Spleen (tissue), 11 donors: Measurements from ENCODE around the gene PASD1. TPM values are rescaled to one million over a fixed set of nuclear protein-coding genes. Genes with fewer than 3 reads are reported as not detected.
"Not testable (repeated sequence)": the region's sequence is repeated elsewhere in the genome, so short reads cannot be mapped to it uniquely, and the experiment has no call there.

ENCODE experiments used
- DNase-seq: peaks from one replicate; pipeline ENCODE4 v3.0.0-alpha.2; 2020
- H3K27ac ChIP-seq, 8 donors: fragments of 200-600 bp; sonication (generic) in 7 of 8; 1 replicate in 4 of 8; 2 replicates in 4 of 8; pipeline versions ENCODE4 v1.5.0 to v1.8.0; 2016 to 2021; ENCODE audit warnings: inconsistent platforms in 4 of 8, mild to moderate bottlenecking in 4 of 8, moderate library complexity in 1 of 8
- H3K27me3 ChIP-seq, 7 donors: fragments of 200-600 bp; sonication (generic) in 6 of 7; replicated peaks in 1 of 7; 1 replicate in 4 of 7; 2 replicates in 3 of 7; pipeline versions ENCODE4 v1.5.0 to v1.8.0; 2016 to 2021; ENCODE audit warnings: inconsistent platforms in 3 of 7, mild to moderate bottlenecking in 1 of 7
- H3K36me3 ChIP-seq, 6 donors: fragments of 200-600 bp; sonication (generic) in 5 of 6; 1 replicate in 4 of 6; 2 replicates in 2 of 6; pipeline versions ENCODE4 v1.5.0 to v1.8.0; 2016 to 2021; ENCODE audit warnings: inconsistent platforms in 2 of 6
- H3K4me1 ChIP-seq, 6 donors: fragments of 200-600 bp; sonication (generic) in 5 of 6; 1 replicate in 3 of 6; 2 replicates in 3 of 6; pipeline versions ENCODE4 v1.5.0 to v1.8.0; 2016 to 2021; ENCODE audit warnings: inconsistent platforms in 3 of 6
- H3K4me3 ChIP-seq, 8 donors: fragments of 200-600 bp; sonication (generic) in 7 of 8; 1 replicate in 4 of 8; 2 replicates in 4 of 8; pipeline versions ENCODE4 v1.5.0 to v1.8.0; 2016 to 2021; ENCODE audit warnings: inconsistent platforms in 4 of 8, mild to moderate bottlenecking in 4 of 8, moderate library complexity in 2 of 8
- H3K9me3 ChIP-seq, 8 donors: fragments of 200-600 bp; sonication (generic) in 7 of 8; 1 replicate in 4 of 8; 2 replicates in 4 of 8; pipeline versions ENCODE4 v1.5.0 to v1.8.0; 2016 to 2021; ENCODE audit warnings: inconsistent platforms in 4 of 8
- POLR2A ChIP-seq, 3 donors: fragments of 450-650 bp; IDR thresholded peaks; one replicate each; pipeline ENCODE4 v1.5.1; 2017; ENCODE audit warnings: antibody characterized with exemption in 3 of 3, mild to moderate bottlenecking in 1 of 3
- POLR2AphosphoS5 ChIP-seq, 3 donors: sonication (generic); formaldehyde crosslinking; IDR thresholded peaks; one replicate each; pipeline ENCODE4 v1.5.1; 2017; ENCODE audit warnings: antibody characterized with exemption in 3 of 3
- WGBS, 5 donors: extraction: QIAGEN DNeasy Blood & Tissue Kit in 3 of 5; methylation state at CpG; one replicate each; pipeline versions ENCODE4 v1.1.5 to v1.1.7; 2013 to 2018; 5-methylcytosine and 5-hydroxymethylcytosine counted together
- intact Hi-C: fragments of 100-400 bp; cut with DNase I; formaldehyde crosslinking; loops from one replicate; pipeline ENCODE4 v1.15.0; 2023; ENCODE audit warnings: low total_unique reads
- polyA plus RNA-seq, 3 donors: library from polyadenylated mRNA; stranded (reverse); fragments of 200-250 nt; gene quantifications; one replicate each; pipeline ENCODE4 v1.2.1, GENCODE V29; 2013
- total RNA-seq, 7 donors: library from RNA; depleted of rRNA in 3 of 7; stranded (reverse); fragments of >200 nt in 3 of 7; fragmentation: NEBNext Ultra II Directional in 4 of 7; extraction: Animal tissue kit (Norgen Biotek cat#: 25700) in 4 of 7; gene quantifications; one replicate each; pipeline versions ENCODE4 v1.1.0 to v1.2.1, GENCODE V29; 2016 to 2021
- TF ChIP-seq, protein P1 (sequence below), 11 experiments: fragments of 200-600 bp in 7 of 11; fragments of 450-650 bp in 4 of 11; sonication (generic) in 4 of 11; IDR thresholded peaks in 8 of 11; conservative IDR thresholded peaks in 3 of 11; 1 replicate in 7 of 11; 2 replicates in 4 of 11; pipeline versions ENCODE4 v1.4.0 to v1.8.0; 2016 to 2021; ENCODE audit warnings: antibody characterized with exemption in 11 of 11, inconsistent platforms in 4 of 11, mild to moderate bottlenecking in 1 of 11
- donor health status: healthy with polysubstance abuse.
- donor health status: DM: no; HTN: no; CAD: no; lungs with moderate emphysema.
- donor health status: DM: no; HTN: no; CAD: no.
- donor health status: Bipolar disorder and iron deficiency.
- donor health status: healthy.
- donor health status: DM: no; HTN: no; CAD: no.
- donor health status: DM: yes; HTN: yes; CAD: no.

PASD1 gene
- total and polyA plus RNA-seq, 10 donors = not detected

DNA sequence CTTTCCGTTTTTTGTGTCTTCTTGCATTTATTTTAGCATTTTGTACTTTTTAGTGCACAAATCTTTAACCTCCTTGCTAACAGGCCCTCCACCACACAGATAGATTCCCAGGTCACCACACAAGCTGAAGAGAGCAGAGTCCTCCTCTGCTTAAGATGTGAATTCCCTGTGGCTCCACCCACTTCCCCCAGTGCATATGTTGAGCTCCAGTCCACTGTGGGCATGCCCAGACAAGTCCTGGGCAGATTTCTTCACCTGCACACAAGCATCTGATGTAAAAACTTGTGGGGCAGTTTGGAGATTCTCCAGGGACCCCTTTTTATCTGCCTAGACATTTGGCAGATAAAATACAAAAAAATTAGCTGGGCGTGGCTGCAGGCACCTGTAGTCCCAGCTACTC lies 19.8 kb upstream of the PASD1 start:
- WGBS, 5 donors = 43 to 84% (median 74%) methylated on average over 2 of the region's 2 CpGs
- intact Hi-C loops = no loop called here
- no peak overlapping the region for H3K4me3 ChIP-seq
- TF ChIP-seq, protein P1, sequence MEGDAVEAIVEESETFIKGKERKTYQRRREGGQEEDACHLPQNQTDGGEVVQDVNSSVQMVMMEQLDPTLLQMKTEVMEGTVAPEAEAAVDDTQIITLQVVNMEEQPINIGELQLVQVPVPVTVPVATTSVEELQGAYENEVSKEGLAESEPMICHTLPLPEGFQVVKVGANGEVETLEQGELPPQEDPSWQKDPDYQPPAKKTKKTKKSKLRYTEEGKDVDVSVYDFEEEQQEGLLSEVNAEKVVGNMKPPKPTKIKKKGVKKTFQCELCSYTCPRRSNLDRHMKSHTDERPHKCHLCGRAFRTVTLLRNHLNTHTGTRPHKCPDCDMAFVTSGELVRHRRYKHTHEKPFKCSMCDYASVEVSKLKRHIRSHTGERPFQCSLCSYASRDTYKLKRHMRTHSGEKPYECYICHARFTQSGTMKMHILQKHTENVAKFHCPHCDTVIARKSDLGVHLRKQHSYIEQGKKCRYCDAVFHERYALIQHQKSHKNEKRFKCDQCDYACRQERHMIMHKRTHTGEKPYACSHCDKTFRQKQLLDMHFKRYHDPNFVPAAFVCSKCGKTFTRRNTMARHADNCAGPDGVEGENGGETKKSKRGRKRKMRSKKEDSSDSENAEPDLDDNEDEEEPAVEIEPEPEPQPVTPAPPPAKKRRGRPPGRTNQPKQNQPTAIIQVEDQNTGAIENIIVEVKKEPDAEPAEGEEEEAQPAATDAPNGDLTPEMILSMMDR (IDR thresholded peaks at IDR 0.05 in 8 of 11, conservative IDR thresholded peaks at IDR 0.05 in 3 of 11) = no peak
- no peak for TF ChIP-seq POLR2A (IDR thresholded peaks at IDR 0.05)
- no peak for TF ChIP-seq POLR2AphosphoS5 (IDR thresholded peaks at IDR 0.05)
- no peaks in the 10 kb centered on the region for H3K4me1 ChIP-seq
- no peaks in the 10 kb centered on the region for H3K36me3 ChIP-seq
- H3K9me3 ChIP-seq = no peaks in the 10 kb centered on the region
- H3K27ac ChIP-seq = no peak overlapping the region
- peaks cover 0 to 18% (median 0%) of the 10 kb centered on the region in 7 donors for H3K27me3 ChIP-seq
- no peak for DNase-seq

DNA sequence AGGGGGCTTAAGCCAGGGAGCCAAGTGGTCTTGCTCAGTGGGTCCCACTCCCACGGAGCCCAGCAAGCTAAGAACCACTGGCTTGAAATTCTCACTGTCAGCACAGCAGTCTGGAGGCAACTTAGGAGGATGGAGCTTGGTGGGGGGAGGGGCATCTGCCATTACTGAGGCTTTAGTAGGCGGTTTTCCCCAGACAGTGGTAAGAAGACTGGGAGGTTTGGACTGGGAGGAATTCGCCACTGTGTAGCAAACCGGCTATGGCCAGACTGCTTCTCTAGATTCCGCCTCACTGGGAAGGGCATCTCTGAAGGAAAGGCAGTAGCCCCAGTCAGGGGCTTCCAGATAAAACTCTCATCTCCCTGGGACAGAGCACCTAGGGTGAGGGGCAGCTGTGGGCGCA lies 17.2 kb upstream of the PASD1 start:
- H3K4me3 ChIP-seq, H3K4me1 ChIP-seq, H3K9me3 ChIP-seq, DNase-seq, H3K27ac ChIP-seq, intact Hi-C loops, H3K36me3 ChIP-seq: not testable (repeated sequence)
- 73 to 90% (median 88%) methylated on average over 2 to 6 of the region's 6 CpGs for WGBS, 5 donors
- H3K27me3 ChIP-seq = peaks cover 0 to 18% (median 0%) of the 10 kb centered on the region in 7 donors

DNA sequence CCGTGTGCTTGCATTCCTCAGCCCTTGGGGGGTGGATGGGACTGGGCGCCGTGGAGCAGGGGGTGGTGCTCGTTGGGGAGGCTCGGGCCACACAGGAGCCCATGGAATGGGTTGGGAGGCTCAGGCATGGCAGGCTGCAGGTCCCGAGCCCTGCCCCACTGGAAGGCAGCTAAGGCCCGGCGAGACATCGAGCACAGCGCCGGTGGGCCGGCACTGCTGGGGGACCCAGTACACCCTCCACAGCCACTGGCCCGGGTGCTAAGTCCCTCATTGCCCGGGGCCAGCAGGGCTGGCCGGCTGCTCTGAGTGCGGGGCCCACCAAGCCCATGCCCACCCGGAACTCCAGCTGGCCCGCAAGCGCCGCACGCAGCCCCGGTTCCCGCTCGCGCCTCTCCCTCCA lies 12.3 kb upstream of the PASD1 start:
- H3K4me1 ChIP-seq, H3K36me3 ChIP-seq, DNase-seq, H3K27ac ChIP-seq, intact Hi-C loops, H3K4me3 ChIP-seq, H3K9me3 ChIP-seq, H3K27me3 ChIP-seq: not testable (repeated sequence)
- 92 to 98% (median 94%) methylated on average over 12 to 24 of the region's 25 CpGs; no CpG with 5 or more reads in 1 of the 5 donors for WGBS, 5 donors

DNA sequence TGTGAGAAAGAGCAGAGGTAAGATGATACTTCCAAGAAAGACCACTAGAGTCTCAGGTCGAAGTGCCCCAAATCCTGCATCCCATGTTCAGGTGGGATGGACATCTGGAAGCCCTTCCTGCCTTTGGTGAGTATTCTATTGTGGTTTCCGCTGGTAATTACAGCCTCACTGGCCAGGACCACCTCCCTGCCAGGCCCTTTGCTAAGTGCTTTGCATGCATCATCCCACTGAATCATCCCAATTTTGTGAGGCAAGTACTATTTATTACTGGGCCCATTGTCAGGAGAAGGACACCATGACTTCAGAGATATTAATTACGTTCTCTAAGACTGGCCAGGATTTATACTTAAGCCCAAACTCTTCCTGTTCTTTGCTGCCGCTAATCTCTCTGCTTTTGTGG lies 10.7 kb upstream of the PASD1 start:
- H3K36me3 ChIP-seq = no peaks in the 10 kb centered on the region
- no peak for DNase-seq
- intact Hi-C loops = no loop called here
- H3K4me1 ChIP-seq = no peaks in the 10 kb centered on the region
- WGBS, 5 donors = 37 to 49% (median 42%) methylated on average over 4 of the region's 4 CpGs
- H3K9me3 ChIP-seq = no peaks in the 10 kb centered on the region
- H3K4me3 ChIP-seq = no peak overlapping the region
- TF ChIP-seq, protein P1 (IDR thresholded peaks at IDR 0.05 in 8 of 11, conservative IDR thresholded peaks at IDR 0.05 in 3 of 11) = no peak
- TF ChIP-seq POLR2A (IDR thresholded peaks at IDR 0.05) = no peak
- H3K27me3 ChIP-seq = no peaks in the 10 kb centered on the region
- no peak overlapping the region for H3K27ac ChIP-seq

DNA sequence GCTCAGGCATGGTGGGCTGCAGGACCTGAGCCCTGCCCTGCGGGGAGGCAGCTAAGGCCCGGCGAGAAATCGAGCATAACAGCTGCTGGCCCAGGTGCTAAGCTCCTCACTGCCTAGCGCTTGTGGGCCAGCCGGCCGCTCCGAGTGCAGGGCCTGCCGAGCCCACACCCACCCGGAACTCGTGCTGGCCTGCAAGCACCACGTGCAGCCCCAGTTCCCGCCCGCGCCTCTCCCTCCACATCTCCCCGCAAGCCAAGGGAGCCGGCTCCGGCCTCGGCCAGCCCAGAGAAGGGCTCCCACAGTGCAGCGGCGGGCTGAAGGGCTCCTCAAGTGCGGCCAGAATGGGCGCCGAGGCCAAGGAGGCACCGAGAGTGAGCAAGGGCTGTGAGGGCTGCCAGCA lies 8.2 kb upstream of the PASD1 start:
- 91 to 100% (median 95%) methylated on average over 9 to 25 of the region's 25 CpGs; no CpG with 5 or more reads in 1 of the 5 donors for WGBS, 5 donors
- H3K4me3 ChIP-seq, H3K27ac ChIP-seq, H3K27me3 ChIP-seq, intact Hi-C loops, H3K36me3 ChIP-seq, H3K4me1 ChIP-seq, DNase-seq, H3K9me3 ChIP-seq: not testable (repeated sequence)

DNA sequence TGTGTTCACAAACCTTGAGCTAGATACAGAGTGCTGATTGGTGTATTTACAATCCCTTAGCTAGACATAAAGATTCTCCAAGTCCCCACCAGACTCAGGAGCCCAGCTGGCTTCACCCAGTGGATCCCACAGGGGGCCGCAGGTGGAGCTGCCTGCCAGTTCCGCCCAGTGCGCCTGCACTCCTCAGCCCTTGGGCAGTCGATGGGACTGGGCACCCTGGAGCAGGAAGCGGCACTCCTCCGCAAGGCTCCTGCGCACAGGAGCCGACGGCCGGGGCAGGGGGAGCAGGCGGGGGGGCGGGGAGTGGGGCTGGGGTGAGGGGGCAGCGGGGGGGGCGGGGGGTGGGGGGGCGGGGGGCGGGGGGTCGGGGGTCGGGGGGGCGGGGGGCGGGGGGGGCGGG lies 990 bp upstream of the PASD1 start:
- H3K36me3 ChIP-seq, H3K27ac ChIP-seq, H3K9me3 ChIP-seq, intact Hi-C loops, H3K27me3 ChIP-seq, DNase-seq, H3K4me1 ChIP-seq, H3K4me3 ChIP-seq: not testable (repeated sequence)
- 96 to 99% (median 98%) methylated on average over 6 to 11 of the region's 21 CpGs; no CpG with 5 or more reads in 2 of the 5 donors for WGBS, 5 donors

DNA sequence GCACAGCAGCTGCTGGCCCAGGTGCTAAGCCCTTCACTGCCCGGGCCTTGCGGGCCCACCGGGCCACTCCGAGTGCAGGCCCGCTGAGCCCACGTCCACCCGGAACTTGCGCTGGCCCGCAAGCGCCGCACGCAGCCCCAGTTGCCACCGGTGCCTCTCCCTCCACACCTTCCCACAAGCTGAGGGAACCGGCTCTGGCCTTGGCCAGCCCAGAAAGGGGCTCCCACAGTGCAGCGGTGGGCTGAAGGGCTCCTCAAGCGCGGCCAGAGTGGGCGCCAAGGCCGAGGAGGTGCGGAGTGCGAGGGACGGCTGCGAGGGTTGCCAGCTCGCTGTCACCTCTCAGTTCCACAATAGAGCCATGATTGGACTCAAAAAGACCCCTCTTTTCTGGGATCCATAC lies 472 bp upstream of the PASD1 start:
- WGBS, 5 donors = 94 to 98% (median 96%) methylated on average over 16 to 24 of the region's 24 CpGs; no CpG with 5 or more reads in 1 of the 5 donors
- intact Hi-C loops, H3K27ac ChIP-seq, DNase-seq, H3K4me1 ChIP-seq, H3K9me3 ChIP-seq, H3K27me3 ChIP-seq, H3K4me3 ChIP-seq, H3K36me3 ChIP-seq: not testable (repeated sequence)
